GM23248 (cell line): ENCODE data around the gene TTC23.

ENCODE experiments used
- EZH2 ChIP-seq: fragments of 200-600 bp; sonication (generic); IDR thresholded peaks from 2 replicates; pipeline ENCODE4 v1.6.1; 2018; ENCODE audit warnings: antibody characterized with exemption, mild to moderate bottlenecking; ENCODE audit not compliant: insufficient read depth, poor library complexity, severe bottlenecking
- EZH2phosphoT487 ChIP-seq: fragments of 200-600 bp; sonication (generic); IDR thresholded peaks from 2 replicates; pipeline ENCODE4 v1.6.1; 2018; ENCODE audit warnings: antibody characterized with exemption, moderate library complexity, mild to moderate bottlenecking, low read depth; ENCODE audit not compliant: insufficient read depth

DNA sequence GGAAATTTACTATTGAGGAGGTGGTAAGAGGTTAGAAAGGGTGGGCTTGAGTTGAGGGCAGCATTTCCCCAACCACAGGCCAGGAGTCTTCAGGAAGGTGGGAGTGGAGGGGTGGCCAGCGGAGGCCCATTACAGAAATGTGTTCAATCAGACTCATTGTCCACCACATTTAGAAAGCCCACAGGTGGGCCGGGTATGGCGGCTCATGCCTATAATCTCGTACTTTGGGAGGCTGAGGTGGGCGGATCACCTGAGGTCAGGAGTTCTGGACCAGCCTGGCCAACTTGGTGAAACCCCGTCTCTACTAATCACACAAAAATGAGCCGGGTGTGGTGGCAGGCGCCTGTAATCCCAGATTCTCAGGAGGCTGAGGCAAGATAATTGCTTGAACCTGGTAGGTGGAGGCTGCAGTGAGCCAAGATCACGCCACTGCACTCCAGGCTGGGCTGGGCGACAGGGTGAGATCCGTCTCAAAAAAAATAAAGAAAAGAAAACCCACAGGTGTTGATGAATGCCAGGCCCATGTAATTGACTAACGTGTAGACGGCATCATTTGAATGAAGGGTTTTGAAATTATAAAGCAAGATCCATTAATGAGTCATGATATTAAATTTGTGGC lies 156.7 kb downstream of the TTC23 start:
- TF ChIP-seq EZH2phosphoT487 (no peak), EZH2 (no peak)
